GM21786 (cell line): Measurements from ENCODE around the gene FGD5.

Source experiments
- ATAC-seq: cut with Tn5 transposase; IDR thresholded peaks from one replicate; pipeline ENCODE4 v1.9.1; 2021; ENCODE audit not compliant: unreplicated experiment

Gene FGD5, protein sequence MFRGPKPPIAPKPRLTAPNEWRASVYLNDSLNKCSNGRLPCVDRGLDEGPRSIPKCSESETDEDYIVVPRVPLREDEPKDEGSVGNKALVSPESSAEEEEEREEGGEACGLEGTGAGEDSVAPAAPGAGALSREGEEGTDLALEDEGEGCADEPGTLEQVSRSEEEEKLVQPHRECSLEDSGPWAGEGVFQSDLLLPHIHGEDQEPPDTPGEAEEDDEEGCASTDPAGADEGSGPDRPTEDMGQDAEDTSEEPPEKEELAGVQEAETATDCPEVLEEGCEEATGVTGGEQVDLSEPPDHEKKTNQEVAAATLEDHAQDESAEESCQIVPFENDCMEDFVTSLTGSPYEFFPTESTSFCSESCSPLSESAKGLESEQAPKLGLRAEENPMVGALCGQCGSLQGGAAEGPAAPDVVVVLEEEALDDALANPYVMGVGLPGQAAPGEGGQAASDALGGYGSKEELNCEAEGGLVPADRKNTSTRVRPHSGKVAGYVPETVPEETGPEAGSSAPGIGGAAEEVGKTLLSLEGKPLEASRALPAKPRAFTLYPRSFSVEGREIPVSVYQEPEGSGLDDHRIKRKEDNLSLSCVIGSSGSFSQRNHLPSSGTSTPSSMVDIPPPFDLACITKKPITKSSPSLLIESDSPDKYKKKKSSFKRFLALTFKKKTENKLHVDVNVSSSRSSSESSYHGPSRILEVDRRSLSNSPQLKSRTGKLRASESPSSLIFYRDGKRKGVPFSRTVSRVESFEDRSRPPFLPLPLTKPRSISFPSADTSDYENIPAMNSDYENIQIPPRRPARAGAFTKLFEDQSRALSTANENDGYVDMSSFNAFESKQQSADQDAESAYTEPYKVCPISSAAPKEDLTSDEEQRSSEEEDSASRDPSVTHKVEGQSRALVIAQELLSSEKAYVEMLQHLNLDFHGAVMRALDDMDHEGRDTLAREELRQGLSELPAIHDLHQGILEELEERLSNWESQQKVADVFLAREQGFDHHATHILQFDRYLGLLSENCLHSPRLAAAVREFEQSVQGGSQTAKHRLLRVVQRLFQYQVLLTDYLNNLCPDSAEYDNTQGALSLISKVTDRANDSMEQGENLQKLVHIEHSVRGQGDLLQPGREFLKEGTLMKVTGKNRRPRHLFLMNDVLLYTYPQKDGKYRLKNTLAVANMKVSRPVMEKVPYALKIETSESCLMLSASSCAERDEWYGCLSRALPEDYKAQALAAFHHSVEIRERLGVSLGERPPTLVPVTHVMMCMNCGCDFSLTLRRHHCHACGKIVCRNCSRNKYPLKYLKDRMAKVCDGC (N-terminal part only)

GRCh38 chr3:14818804-14819500 is at the start of gene FGD5:
Gene FGD5 (plus strand): TSS chr3:14818962. CDS start chr3:14819072, 110 bp downstream.
- no peak for ATAC-seq

- no peak for ATAC-seq
These were observed 49.0 kb upstream of the FGD5 start for GRCh38 chr3:14769544-14770325.

GRCh38 chr3:14770591-14770990 is 48.2 kb upstream of the FGD5 start:
- ATAC-seq = no peak

DNA sequence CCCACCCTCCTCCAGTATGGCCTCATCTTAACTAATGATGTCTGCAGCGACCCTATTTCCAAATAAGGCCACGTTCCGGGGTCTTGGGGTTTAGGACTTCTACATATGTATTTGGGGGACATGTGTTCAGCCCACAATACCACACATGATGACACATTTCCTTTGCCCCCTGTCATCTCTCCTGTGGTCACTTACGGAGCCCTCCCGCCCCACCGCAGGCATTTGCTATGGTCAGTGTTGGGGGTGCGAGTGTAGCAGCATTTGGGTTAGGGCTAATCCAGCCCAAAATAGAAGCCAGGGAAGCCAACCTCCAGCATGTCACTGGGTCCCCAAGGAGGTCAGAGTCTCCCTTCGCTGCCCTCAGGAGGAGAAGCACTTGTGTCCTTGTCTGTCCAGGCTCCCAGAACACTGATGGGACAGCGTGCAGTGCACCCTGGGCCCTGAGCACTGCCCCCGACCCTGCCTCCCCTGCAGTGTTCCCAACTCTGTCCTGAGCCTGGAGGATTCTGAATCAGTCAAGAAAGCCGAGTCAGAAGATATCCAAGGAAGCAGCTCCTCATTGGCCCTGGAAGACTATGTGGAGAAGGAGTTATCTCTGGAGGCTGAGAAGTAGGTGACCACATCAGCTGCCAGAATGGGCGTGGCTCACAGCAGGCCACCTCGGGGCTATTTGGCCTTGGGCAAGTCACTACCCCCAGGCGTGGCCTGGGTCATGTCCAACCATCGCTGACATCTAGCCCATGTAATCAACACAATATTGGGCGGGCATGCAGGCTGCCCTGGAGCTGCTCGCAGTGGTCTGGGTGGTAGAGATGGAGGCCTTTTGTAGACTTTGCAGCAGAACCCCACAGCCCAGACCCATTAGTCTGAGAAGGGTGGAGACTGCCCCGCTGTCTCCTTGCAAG is 46.9 kb upstream of the FGD5 start:
- no peak for ATAC-seq

DNA sequence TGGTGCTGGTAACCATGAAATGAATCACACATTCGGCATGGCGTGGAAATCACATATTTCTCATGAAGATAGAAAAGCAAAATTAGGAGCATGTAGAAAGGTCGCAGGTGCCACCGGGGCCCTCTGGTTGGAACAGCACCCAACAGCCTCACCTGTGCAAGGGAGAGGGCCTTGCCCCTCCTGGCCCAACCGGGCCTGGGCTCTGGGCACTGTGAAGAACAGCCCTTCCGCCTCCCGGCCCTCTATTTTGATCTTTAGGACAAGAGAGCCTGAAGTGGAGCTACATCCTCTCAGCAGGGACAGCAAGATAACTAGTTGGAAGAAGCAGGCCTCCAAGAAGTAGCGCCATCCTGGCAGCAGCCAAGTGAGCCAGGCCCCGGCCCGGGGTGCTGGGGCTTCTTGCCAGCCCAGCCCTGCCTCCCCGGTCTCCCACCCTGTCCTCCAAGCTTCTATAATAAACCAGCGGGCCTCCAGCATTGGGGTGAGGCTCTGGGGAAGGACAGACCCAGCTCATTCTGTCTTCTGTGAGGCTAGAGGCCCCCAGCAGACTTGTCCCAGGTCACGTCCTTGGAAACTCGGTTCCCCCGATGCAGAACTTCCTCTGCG is 46.1 kb upstream of the FGD5 start:
- ATAC-seq = no peak

GRCh38 chr3:14773281-14773680 is 45.5 kb upstream of the FGD5 start:
- ATAC-seq = no peak

DNA sequence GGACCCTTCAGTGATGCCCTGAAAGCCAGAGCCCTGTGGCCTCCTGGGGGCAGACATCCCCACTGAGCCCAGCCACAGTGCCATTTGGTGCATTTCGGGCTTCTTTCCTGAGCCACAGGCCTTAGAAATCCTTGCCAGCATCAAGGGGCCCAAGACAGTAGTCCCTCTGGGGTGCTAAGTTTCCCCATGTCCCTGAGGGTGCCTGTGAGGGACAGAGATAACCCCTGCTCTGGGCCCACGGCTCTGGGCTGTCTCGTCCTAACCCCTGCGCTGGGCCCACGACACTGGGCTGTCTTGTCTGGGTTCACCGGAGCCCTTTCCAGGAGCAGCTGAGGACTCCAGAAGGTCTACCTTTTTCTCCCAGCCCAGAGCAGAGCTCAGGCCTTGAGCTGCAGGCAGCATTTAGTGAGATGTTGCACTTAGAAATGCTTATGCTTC is 45.1 kb upstream of the FGD5 start:
- no peak for ATAC-seq

GRCh38 chr3:14774431-14774830 is 44.3 kb upstream of the FGD5 start:
- no peak for ATAC-seq

DNA sequence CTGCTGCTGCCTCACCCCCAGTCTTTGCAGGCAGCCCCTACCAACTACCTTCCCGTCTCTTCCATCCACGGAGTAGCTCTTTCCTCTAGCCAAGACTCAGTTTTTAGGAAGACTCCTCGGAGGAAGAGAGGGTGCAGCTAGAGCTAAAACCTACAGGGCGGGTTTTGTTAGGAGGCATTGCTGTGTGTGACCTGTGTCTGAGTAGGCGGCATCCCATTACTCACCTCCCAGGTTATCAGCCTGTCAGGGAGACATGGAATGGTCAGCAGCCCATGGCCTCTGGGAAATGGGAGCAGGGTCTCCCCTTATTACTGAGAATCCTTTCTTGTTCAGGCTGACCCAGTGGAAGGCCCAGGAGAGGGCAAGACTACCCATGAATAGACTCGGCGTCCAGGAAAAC is 43.8 kb upstream of the FGD5 start:
- ATAC-seq = no peak

DNA sequence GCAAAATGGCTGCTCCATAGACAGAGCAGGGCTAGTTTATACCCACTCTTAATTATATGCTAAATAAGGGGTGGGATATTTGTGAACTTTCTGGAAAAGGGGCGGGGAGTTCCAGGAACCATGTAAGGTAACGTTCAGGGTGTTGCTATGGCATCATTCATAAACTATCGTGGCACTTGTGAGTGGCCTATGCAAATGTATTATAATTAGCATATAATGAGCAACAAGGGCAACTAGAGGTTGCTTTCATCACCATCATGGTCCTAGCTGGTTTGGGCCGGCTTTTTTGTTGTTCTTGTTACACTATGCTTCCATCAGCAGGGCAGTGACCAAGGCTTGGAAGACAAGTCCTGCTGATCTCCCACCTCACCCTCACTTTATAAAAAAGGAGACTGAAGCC is 43.2 kb upstream of the FGD5 start:
- no peak for ATAC-seq

- ATAC-seq = no peak
These were observed 39.6 kb upstream of the FGD5 start for GRCh38 chr3:14779069-14779685.

- ATAC-seq = peak; percentile 94
These were observed 37.7 kb upstream of the FGD5 start for GRCh38 chr3:14780927-14781507.

DNA sequence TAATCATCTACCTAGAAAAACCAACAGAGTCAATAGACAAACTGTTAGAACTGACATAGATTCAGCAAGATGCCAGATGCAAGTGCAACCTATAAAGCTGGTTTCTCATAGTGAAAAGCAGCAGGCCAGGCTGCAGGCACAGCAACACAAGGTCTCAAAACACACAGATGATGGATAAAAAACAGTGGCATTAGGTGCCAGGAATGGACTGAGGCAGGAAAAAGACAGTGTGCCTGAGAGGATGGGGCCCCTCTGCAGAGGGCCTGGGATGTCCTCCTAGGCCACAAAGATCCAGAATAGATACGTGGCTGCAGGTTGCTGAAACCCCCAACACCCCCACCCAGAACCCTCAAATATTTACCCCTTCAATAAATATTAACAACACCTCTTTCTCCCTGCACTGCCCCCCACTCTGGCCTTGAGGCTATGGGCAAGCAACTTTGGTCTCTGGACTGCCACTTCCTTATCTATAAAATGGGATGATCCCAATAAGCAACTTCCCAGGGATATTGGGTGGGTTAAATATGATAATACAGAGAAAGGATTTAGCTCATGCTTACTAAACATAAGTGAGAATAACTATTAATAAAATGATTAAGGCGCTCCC is 35.2 kb upstream of the FGD5 start:
- no peak for ATAC-seq

DNA sequence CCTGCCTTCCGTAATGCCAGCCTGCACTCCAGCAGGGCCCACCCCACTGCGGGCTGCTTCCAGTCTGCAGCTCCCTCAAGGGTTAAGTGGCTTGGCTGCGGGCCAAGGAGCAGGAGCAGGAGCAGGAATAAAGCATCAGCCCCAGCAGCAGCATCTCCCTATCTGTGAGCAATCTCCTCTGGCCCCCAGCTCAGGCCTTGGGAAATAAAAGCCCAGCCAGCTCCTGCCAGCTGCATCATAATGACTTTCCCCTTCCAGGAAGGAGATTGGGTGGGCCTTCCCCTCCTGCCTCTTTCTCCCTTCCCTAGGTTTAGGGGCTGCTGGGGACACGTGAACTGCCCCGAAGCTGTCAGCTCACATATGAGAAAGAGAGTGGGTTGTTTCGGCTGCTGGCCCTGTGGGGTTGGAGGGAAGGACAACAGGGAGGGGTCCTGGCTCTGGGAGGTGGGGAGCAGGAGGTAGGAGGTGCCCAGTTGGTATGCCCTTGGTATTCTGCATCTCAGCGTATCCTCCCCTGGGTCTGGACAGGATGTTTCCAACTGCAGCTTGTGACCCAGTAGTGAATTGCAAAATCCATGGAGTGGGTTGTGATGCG is 34.6 kb upstream of the FGD5 start:
- ATAC-seq = no peak

- no peak for ATAC-seq
These were observed 33.3 kb upstream of the FGD5 start for GRCh38 chr3:14785207-14786155.

DNA sequence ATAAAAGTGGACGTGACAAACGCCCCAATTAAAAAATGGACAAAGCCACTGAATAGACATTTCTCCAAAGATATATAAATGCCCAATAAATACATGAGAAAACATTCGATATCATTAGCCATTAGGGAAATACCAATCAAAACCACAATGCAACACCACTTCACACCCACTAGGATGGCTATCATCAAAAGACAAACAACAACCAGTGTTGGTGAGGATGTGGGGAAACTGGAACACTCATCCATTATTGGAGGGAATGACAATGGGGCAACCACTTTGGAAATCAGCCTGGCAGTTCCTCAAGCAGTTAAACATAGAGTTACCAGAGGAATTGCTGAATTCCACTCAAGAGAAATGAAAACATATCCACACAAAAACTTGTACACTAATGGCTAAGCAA is 32.4 kb upstream of the FGD5 start:
- no peak for ATAC-seq
